Small intestine (tissue), 7 donors: ENCODE measurements around the gene MTO1. TPM values are rescaled to one million over a fixed set of nuclear protein-coding genes. Genes with fewer than 3 reads are reported as not detected.

Experiments
- DNase-seq, 2 donors: peaks; one replicate each; pipeline versions ENCODE4 v3.0.0 to v3.0.0-alpha.2; 2013
- FAIRE-seq: peaks from 2 replicates; lab custom pipeline; 2012; peaks lifted over from hg19 to GRCh38; lab: Jason Lieb, UNC
- H3K27ac ChIP-seq, 3 donors: one replicate each; pipeline ENCODE4 v1.5.1; 2013; ENCODE audit warnings: low read length in 2 of 3, mild to moderate bottlenecking in 2 of 3, control low read depth in 1 of 3, inconsistent platforms in 1 of 3, low read depth in 1 of 3, moderate library complexity in 1 of 3
- H3K27me3 ChIP-seq, 3 donors: one replicate each; pipeline ENCODE4 v1.6.1; 2013; ENCODE audit warnings: low read length in 3 of 3, inconsistent platforms in 1 of 3; ENCODE audit not compliant: control insufficient read depth in 3 of 3, insufficient read depth in 3 of 3
- H3K36me3 ChIP-seq, 3 donors: one replicate each; pipeline ENCODE4 v1.6.1; 2013; ENCODE audit warnings: low read length in 3 of 3, inconsistent platforms in 1 of 3, low read depth in 1 of 3, mild to moderate bottlenecking in 1 of 3, moderate library complexity in 1 of 3; ENCODE audit not compliant: control insufficient read depth in 3 of 3, insufficient read depth in 2 of 3
- H3K4me1 ChIP-seq, 3 donors: one replicate each; pipeline ENCODE4 v1.6.1; 2013; ENCODE audit warnings: low read length in 2 of 3, inconsistent platforms in 1 of 3, low read depth in 1 of 3, mild to moderate bottlenecking in 1 of 3, moderate library complexity in 1 of 3; ENCODE audit not compliant: control insufficient read depth in 3 of 3, insufficient read depth in 2 of 3
- H3K4me3 ChIP-seq, 3 donors: one replicate each; pipeline ENCODE4 v1.5.1; 2013; ENCODE audit warnings: low read length in 3 of 3, control low read depth in 1 of 3, inconsistent platforms in 1 of 3, low read depth in 1 of 3, mild to moderate bottlenecking in 1 of 3, moderate library complexity in 1 of 3
- H3K9me3 ChIP-seq, 2 donors: one replicate each; pipeline ENCODE4 v1.6.1; 2013; ENCODE audit warnings: low read depth in 1 of 2, low read length in 1 of 2; ENCODE audit not compliant: control insufficient read depth in 2 of 2, insufficient read depth in 1 of 2
- WGBS, 3 donors: extraction: QIAGEN DNeasy Blood & Tissue Kit; methylation state at CpG; one replicate each; pipeline ENCODE4 v1.1.7; 2013; 5-methylcytosine and 5-hydroxymethylcytosine counted together
- polyA plus RNA-seq, 4 donors: library from polyadenylated mRNA; stranded (reverse) in 3 of 4; unstranded in 1 of 4; fragments of 200-250 nt in 3 of 4; fragments of 120-200 nt in 1 of 4; gene quantifications; one replicate each; pipeline versions ENCODE4 v1.2.1 to v1.2.3, GENCODE V29; 2013
- donor health status: healthy with polysubstance abuse.
- donor health status: control.
- donor health status: control.
- donor health status: Bipolar disorder and iron deficiency.
- donor health status: healthy.

MTO1 gene
- polyA plus RNA-seq, 4 donors = 15.9 to 24.8 (median 18.2) TPM

GRCh38 chr6:73506246-73506645 lies 44.7 kb downstream of the MTO1 start:
- WGBS, 3 donors = 86 to 90% (median 90%) methylated on average over 6 of the region's 6 CpGs
- Histone ChIP-seq H3K4me1 (no peaks in the 10 kb centered on the region), H3K4me3 (no peak overlapping the region), H3K27ac (no peak overlapping the region), H3K36me3 (peaks cover 0 to 20% (median 5%) of the 10 kb centered on the region in 3 donors), H3K9me3 (peaks cover 0 to 5% of the 10 kb centered on the region in 2 donors), H3K27me3 (no peaks in the 10 kb centered on the region)
- DNase-seq (no peak), FAIRE-seq (no peak)

DNA sequence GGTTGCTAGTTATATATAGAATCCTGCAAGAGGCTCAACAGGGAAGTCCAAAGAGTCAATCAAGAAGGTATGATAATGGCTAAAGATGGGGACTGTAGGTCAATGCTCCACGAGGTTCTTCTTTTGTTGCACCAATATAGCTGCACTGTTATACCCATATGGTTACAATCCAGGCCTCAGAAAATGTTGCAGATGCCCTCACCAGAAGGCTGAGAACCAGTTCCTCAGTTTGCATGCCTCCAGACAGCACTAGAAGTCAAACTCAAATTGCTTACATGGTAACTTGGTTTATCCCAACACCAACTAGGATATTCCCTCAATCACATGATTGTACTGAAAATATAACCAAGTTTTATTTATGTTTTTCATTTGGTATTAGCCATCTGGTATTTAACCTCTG lies 47.2 kb downstream of the MTO1 start:
- Histone ChIP-seq H3K27me3 (no peaks in the 10 kb centered on the region), H3K27ac (no peak overlapping the region), H3K36me3 (peaks cover 0 to 16% (median 0%) of the 10 kb centered on the region in 3 donors), H3K9me3 (peaks cover 0 to 5% of the 10 kb centered on the region in 2 donors), H3K4me3 (no peak overlapping the region), H3K4me1 (no peaks in the 10 kb centered on the region)
- FAIRE-seq (no peak), DNase-seq (no peak)
- WGBS, 3 donors = 23 to 48% (median 35%) methylated on average over 1 of the region's 1 CpG

DNA sequence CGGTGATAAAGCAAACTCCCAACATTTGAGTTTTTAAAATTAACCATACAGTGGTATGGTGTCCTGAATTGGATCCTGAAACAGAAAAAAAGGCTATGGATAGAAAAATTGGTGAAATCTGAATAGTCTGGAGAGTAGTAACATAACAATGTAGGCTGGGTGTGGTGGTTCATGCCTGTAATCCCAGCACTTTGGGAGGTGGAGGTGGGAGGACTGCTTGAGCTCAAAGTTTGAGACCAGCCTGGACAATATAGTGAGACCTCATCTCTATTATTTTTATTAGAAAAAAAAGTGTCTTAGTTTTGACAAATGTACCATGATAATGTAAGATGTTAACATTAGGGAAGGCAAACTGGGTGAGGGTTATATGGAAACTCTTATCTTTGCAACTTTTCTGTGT lies 48.3 kb downstream of the MTO1 start:
- 39 to 81% (median 68%) methylated on average over 1 of the region's 1 CpG for WGBS, 3 donors
- no peak for DNase-seq
- Histone ChIP-seq H3K9me3 (peaks cover 0 to 5% of the 10 kb centered on the region in 2 donors), H3K27ac (no peak overlapping the region), H3K36me3 (peaks cover 0 to 16% (median 2%) of the 10 kb centered on the region in 3 donors), H3K4me1 (no peaks in the 10 kb centered on the region), H3K4me3 (no peak overlapping the region), H3K27me3 (no peaks in the 10 kb centered on the region)
- FAIRE-seq = no peak

GRCh38 chr6:73511796-73512195 lies 50.3 kb downstream of the MTO1 start:
- DNase-seq (no peak), FAIRE-seq (no peak)
- Histone ChIP-seq H3K27ac (no peak overlapping the region), H3K4me3 (no peak overlapping the region), H3K9me3 (no peaks in the 10 kb centered on the region), H3K27me3 (no peaks in the 10 kb centered on the region), H3K36me3 (peaks cover 5 to 25% (median 6%) of the 10 kb centered on the region in 3 donors), H3K4me1 (no peaks in the 10 kb centered on the region)
- WGBS, 3 donors = 84 to 91% (median 90%) methylated on average over 7 of the region's 7 CpGs

GRCh38 chr6:73513496-73513854 lies 51.9 kb downstream of the MTO1 start:
- peaks cover 6 to 34% (median 11%) of the 10 kb centered on the region in 3 donors for H3K36me3 ChIP-seq
- FAIRE-seq (no peak), DNase-seq (no peak)
- H3K9me3 ChIP-seq = no peaks in the 10 kb centered on the region
- H3K27ac ChIP-seq = no peak overlapping the region
- H3K4me1 ChIP-seq = peaks cover 0 to 5% (median 0%) of the 10 kb centered on the region in 3 donors
- H3K27me3 ChIP-seq = no peaks in the 10 kb centered on the region
- no peak overlapping the region for H3K4me3 ChIP-seq
- 56 to 68% (median 59%) methylated on average over 3 of the region's 3 CpGs for WGBS, 3 donors

DNA sequence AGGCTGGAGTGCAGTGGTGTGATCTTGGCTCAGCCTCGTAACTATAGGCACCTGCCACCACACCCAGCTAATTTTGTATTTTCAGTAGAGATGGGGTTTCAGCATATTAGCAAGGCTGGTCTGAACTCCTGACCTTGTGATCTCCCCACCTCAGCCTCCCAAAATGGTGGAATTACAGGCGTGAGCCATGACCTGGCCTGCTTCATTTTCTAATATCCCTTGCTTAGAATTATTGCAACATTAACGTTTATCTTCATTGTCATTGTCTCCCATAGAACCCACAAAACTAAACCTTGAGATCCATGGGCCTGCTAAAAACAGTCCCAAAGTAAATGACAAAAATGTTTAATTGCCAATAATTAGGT lies 53.2 kb downstream of the MTO1 start:
- FAIRE-seq (no peak), DNase-seq (no peak)
- Histone ChIP-seq H3K27ac (no peak overlapping the region), H3K27me3 (no peaks in the 10 kb centered on the region), H3K36me3 (peaks cover 6 to 39% (median 11%) of the 10 kb centered on the region in 3 donors), H3K4me1 (peaks cover 0 to 5% (median 0%) of the 10 kb centered on the region in 3 donors), H3K4me3 (no peak overlapping the region), H3K9me3 (no peaks in the 10 kb centered on the region)
- 28 to 43% (median 30%) methylated on average over 3 of the region's 3 CpGs for WGBS, 3 donors

DNA sequence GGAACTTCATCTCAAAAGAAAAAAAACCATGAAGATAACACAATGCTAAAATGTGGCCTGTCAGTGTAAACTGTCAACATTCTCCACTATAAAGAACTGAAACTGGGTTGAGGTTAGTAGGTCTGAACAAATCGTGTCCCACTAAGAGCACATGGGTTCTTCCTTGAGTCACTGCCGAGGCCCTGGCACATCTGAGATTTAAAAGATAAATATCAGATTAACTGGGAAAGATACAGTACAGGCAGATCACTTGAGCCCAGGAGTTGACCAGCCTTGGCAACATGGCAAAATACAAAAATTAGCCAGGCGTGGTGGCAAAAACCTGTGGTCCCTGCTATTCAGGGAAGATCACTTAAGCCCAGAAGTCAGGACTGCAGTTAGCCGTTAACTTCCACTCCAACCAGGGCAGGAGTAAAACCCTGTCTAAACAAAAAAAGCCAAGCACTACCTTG lies 53.7 kb downstream of the MTO1 start:
- Histone ChIP-seq H3K4me1 (peaks cover 0 to 5% (median 0%) of the 10 kb centered on the region in 3 donors), H3K36me3 (peaks cover 6 to 44% (median 11%) of the 10 kb centered on the region in 3 donors), H3K4me3 (no peak overlapping the region), H3K27ac (peak overlapping the region in 2 of 3 donors; percentile 11 to 85), H3K9me3 (no peaks in the 10 kb centered on the region), H3K27me3 (no peaks in the 10 kb centered on the region)
- FAIRE-seq (no peak), DNase-seq (no peak)
- WGBS, 3 donors = 27 to 32% (median 31%) methylated on average over 4 of the region's 4 CpGs

GRCh38 chr6:73516514-73517489 lies 55.3 kb downstream of the MTO1 start:
- peaks cover 6 to 47% (median 11%) of the 10 kb centered on the region in 3 donors for H3K36me3 ChIP-seq
- H3K4me1 ChIP-seq = peaks cover 0 to 5% (median 0%) of the 10 kb centered on the region in 3 donors
- no peaks in the 10 kb centered on the region for H3K9me3 ChIP-seq
- H3K4me3 ChIP-seq = peak overlapping the region in 1 of 3 donors; percentile 19
- peak overlapping the region; percentile 12 to 74 (median 48) for H3K27ac ChIP-seq
- 50 to 58% (median 57%) methylated on average over 4 of the region's 4 CpGs for WGBS, 3 donors
- DNase-seq (peak in 1 of 2 donors; percentile 22), FAIRE-seq (no peak)
- H3K27me3 ChIP-seq = no peaks in the 10 kb centered on the region
